Left forelimb (tissue), 1 donor: ENCODE measurements around the gene MED27.

Experiments used
- DNase-seq: peaks from one replicate; pipeline ENCODE4 v3.0.0-alpha.2; 2018; ENCODE audit warnings: low spot score

The MED27 gene

DNA sequence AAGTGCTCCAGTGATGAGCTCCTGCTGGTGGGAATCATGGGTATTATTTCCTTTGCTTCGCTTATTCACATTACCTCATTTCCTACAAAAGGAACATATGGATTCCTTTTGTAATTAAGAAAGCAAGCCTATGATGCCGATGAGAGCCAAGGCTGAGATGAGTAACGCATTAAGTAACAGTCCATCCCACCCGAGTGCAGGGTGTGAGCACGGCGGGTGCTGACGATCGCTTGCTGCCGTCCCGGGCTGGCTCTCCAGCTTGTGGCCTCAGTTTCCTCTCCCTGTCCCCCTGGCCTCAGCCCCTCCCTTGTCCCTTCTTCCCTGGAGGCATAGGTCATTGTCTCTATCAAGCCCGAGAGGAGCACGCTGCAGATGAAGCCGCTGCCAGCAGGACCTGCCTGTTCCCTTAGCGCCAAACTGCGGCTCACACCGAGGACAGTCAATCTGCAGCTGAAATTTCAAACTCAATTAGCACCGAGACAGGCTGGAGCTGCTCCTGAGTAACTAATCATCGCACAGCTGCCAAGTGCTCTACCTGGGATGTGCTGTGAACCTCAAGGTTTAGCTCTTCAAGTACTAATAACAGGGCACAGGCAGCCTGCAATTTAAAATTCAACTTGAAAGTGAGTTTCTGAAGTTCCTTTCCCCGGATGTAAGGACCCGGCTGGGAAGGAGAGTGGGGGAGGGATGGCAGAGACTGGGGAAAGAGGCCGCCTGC is 224.6 kb downstream of the MED27 start:
- no peak for DNase-seq

DNA sequence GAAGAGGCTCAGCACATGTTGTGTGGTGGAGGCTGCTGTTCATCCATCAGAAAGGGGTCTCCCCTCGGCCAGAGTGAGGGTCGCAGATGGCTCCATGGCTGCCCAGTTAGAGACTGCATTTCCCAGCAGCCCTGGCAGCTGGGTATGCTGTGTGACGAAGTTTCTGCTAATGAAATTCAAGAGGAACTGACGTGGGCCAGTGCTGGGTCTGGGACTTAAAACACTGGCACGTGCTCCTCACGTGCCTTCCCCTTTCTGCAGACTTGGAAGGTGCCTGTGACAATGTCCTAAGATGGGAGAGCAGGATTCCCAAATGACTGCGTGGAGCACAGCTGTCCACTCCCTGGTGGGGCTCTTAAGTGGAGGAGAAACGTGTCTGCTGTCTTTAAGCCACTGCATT is 225.3 kb downstream of the MED27 start:
- no peak for DNase-seq

DNA sequence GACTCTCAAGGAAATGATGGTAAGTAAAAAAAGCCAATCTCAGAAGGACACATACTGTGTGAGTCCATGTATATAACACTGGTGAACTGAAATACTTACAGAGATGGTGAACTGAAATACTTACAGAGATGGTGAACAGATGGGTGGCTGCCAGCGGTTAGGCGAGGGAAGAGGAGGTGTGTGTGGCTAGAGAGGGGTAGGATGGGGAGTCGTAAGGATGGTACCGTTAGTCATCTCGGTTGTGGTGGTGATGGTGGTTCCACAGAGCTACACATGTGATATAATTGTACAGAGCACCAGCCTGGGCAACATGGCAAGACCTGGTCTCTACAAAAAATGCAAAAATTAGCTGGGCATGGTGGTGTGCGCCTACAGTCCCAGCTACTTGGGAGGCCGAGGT is 226.2 kb downstream of the MED27 start:
- DNase-seq: no peak

DNA sequence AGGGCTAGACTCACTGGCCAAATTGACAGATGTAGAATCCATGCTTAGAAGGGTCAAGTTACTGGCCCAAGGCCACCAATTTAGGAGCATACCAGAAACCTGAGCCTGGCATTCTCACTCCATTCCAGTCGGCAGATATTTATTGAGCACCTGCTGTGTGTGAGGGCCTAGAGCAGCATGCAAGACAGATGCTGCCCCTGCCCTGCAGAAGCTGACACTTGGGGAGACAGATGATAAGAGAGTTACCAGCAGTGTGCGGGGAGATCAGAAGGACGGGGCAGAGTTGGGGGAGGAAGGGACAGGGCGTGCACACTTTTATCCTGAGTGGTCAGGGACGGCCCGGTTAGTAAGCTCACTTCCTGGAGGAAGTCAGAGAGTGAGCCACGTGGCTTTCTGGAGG is 228.3 kb downstream of the MED27 start:
- DNase-seq: no peak

DNA sequence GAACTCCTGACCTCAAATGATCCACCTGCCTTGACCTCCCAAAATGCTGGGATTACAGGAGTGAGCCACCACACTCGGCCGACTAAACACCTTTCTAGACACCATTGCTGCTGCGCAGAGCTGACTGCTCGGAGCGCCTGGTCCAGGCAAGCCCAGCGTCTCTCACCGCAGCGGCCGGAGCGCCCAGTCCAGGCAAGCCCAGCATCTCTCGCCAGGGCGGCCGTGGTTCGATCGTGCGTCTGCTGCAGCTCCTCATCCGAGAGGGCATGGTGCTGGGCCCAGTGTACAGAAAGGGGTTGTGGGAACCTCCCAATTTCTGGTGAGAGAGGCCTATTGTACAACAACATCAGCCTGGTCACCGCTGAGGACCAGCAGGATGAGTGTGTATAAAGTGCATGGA is 230.3 kb downstream of the MED27 start:
- DNase-seq: no peak

DNA sequence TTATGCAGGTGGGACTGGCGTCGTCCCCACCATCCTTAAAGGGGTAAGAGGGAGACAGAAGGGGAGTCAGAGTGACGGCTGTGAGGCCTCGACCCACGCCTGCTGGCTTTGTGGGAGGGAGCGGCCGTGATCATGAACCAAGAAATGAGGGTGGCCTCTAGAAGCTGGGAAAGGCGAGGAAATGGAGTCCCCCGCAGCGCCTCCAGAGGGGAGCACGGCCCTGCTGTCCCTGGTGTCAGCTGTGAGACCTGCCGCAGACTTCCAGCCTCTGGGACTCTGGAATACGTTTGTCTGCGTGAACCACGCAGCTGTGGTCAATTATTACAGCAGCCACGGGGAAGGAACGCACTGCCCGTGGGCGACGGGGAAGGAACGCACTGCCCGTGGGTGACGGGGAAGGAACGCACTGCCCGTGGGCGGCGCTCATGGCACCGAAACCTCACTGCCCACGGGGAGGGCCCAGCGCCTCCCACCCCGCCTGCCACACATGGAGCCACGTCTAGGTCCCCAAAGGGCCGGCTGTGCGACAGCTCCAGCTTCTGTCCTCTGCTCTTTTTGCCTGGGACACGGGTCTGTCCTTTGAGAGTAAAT is 231.0 kb downstream of the MED27 start:
- DNase-seq: no peak

DNA sequence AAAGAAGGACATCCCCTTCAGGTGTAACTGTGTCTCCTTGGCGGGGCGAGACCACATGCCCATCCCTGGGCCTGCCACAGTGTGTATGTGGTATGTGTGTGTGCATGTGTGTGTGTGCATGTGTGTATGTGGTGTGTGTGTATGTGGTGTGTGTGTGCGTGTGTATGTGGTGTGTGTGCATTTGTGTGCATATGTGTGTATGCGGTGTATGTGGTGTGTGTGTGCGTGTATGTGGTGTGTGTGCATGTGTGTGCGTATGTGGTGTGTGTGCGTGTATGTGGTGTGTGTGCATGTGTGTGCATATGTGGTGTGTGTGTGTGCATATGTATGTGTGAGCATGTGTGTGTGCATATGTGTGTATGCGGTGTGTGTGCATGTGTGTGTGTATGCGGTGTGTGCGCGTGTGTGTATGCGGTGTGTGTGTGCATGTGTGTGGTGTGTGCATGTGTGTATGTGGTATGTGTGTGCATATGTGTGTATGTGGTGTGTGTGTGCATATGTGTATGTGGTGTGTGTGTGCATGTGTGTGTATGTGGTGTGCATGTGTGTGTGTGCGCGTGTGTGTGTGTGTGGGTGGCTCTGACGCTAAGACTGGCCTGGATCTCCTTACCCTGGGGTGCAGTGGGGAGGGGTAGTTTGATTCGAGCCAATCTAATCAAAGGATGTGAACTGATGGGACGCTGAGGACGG is 231.9 kb downstream of the MED27 start:
- DNase-seq: no peak

DNA sequence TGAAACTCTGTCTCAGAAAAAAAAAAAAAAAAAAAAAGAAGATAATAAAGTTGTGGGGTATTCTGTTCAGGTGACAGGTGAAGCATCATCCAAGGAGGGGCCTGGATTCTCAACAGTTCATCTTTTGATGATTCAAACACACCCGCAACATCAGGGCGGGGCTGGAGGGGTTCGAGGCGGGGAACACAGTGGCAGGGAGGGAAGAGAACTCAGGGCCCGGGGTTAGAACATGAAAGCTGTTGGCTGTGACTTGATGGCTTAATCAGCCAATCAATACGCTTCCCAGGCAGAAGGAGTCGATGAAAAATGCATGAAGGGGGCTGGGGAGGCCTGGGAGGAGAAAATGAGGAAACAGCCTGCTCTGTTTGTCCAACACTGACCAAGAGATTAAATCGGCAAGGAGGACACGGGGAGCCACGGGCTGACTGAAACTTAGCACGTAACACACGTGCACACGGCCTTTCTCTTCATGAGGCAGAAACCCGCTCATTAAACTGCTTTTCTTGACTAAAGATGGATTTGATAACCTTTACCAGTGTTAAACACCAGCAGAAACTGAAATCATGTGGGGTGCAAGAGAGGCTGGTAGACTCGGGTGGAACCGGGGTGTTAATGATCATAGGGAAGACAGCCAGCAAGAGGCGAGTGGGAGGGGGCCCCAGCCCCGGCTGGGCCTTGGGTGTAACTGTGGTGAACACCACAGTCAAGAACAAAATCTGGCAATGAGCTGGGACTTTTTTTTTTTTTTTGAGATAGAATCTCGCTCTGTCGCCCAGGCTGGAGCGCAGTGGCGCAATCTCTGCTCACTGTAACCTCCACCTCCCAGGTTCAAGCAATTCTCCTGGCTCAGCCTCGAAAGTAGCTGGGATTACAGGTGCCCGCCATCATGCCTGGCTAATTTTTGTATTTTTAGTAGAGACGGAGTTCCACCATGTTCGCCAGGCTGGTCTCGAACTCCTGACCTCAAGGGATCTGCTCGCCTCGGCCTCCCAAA is 234.1 kb downstream of the MED27 start:
- DNase-seq: no peak

DNA sequence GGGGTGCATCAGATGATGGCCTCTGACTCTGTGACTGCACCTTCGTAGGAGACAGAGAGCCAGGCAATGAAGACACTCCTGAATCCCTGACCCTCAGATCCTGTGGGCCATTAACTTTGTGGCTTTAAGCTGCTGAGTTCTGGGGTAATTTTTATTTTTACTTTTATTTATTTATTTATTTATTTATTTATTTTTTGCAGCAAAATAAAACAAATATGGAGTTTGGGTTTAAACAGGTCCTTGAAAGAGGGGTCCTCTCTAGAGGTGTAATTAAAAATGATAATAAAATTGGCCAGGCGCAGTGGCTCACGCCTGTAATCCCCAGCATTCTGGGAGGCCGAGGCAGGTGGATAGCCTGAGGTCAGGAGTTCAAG is 234.9 kb downstream of the MED27 start:
- no peak for DNase-seq

DNA sequence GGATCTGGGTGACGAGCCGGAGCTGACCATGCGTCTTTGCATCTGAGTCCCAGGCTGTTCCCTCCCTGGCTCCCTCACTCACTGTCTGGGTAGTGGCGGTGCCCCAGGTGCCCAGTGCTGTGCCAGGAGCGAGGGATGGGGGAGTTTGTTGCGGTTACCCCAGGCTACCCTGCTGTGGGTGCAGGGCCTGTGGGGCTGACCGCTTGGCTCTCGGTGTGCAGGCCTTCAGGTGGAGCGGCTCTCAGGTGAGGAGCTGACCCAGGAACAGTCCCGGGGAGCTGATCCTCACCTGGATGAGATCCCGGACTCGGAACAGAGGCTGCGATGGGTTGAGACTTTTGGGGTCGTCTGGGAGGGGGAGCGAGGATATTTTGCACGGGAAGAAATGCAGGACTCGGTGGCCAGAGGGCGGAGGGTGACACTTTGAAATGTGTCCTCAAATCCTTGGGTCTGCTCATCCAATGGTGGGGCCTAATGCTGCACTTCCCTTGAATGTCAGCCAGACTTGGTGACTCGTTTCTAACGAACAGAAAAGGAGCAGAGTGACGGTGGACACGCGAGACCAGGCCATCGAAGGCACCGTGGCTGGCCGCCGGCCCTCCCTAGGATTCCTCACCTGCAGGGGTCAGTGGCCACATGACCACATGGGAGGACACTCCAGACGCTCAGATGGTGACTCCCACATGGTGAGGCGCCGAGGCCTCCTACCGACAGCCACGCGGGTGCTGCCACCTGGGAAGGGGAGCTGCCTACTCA is 235.5 kb downstream of the MED27 start:
- DNase-seq: no peak

DNA sequence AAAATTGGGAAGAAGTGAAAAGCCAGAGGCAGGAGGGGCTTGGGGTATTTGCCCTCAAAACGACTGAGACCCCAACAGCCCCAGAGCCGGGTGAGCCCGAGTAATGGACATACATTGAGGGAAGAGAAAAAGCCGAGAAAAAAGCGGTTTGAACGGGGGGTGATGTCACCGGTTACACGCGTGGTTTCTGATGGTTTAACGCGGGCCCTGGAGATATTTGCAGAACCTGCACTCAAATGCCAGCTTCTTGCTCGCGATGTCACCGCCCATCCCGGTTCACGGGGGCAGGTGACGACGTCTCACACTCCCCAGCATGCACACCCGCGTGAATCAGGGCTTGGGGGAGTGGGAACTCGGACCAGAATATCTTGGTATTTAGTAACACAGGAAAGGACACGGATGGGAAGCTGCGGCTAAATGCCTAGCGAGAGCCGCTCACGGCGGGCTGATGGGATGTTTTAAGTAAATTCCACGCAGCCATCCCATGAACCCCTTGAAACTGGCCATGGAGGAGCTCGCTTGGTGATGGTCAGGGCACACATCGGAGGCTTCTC is 237.8 kb downstream of the MED27 start:
- DNase-seq: no peak

DNA sequence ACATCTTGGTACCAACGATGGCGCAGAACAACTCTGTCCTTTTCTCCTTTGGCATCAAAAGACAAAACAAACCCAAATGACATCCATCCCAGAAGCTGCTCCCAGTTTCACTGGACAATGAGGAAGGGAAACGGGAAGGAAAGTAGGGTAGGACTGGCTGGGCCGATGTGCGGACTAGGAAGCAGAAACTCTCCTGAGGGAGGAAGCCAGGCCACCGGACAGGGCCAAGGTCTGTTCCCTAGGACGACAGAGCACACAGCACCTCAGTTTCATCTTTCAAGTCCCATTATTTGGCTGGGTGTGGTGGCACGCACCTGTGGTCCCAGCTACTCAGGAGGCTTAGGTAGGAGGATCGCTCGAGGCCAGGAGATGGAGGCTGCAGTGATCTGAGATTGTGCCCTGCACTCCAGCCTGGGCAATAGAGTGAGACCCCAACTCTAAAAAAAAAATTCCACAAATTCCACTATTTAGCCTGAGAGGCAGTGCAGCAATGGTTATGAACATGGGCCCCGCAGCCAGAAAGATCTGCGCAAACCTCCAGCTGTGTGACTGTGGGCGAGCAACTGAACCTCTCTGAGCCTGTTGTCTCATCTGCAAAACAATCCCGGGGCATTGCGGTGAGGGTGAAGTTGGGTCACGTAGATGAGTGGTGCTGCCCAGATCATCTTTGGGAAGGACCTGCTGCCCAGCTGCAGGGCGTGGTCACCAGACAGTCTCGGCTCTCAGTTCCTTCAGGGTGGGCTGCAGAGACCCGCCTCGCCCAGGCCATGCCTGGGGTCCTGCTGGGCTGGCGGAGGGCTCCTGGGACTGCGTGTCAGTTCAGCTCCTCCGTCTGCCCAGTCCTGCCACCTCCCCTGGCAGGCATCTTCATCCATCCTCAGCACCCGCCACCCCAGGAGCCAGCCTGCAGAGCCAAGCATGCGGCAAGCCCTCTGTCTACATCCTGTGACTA is 238.6 kb downstream of the MED27 start:
- no peak for DNase-seq

DNA sequence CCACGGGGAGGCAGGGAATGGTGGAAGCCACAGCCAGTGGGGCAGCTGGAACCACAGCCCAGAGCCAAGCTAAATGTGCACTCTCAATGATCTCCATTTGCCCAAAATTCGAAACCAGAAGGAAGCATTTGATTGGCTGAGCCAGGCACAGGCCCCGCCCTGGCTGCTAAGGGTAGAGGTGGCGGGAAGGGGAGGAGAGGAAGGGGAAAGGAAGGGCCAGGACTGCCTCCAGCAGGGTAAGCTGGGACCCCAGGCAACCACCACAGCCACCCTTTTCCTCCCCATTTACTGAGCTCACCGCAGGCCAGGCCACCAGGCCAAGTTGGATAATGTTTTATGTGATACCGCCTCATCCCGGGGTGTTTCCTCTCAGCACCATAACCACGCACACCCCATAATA is 239.4 kb downstream of the MED27 start:
- DNase-seq: no peak

DNA sequence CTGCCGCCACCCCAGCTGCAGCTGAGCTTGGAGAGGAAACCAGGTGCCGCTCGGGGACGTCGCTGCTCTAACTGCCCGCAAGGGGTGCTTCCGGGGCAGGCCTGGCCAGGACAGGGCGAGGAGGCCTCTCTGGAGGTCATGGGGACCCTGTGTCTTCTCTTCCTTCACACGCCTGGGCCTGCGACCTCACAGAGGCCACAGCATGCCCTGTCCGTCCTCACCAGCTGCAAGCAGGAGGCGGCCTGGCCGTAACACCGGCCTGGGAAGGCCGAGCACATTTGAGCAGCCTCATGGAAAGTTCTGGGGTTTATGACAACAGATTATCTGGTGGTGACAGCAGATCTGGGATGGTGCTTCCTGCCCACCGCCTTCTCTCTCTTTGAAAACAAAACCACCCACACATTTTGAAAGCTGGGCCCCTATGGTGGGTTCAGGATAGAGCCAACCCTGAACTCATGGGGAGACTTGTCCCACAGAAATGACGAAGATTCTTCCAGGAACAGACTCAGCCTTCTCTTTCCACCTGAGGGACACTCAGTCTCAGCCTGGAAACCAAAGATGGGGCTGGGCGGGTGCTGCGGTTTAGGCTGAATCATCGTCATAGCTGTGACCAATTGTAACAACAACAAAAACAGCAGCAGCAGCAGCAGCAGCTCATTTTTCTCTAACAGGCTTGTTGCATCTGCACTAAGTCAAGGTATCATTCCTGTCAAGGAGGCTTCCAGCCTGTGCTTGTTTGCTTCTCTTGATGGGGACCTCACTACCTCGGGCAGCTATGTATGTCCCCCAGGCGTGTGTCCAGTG is 240.2 kb downstream of the MED27 start:
- DNase-seq: no peak

DNA sequence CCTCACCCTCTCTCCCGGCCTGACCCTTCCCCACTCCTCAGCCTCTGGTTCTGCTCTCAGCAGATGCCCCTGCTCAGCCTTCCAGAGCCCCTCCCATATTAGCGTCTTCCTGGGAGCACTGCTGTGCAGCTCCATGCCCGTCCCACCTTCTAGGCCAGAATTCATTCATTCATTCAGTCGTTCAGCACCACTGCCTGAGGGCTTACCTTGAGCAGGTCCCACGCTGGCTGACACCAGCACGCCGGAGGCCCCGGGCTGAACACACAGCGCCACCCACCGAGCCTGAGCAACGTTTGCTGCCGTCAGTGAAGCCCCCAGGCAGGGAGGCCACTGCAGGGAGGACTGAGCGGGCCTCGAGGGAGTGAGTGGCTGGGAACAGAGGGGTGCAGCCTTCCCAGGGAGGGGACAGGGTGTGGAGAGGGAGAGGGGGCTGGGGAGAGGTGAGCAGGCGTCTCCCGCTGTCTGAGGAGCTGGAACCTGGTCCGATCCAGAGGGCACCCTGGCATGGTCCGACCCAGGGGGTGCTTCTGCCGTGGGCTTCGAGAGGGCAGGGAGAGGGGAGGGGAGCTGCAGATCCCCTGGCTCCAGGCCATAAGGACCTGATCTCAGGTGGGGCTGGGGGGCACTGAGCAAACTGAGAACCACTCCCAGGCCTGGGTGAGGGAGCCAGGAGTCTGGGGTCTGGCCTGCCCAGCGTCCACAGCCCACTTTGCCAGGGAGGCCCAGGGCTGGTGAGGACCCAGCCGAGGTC is 241.0 kb downstream of the MED27 start:
- no peak for DNase-seq

DNA sequence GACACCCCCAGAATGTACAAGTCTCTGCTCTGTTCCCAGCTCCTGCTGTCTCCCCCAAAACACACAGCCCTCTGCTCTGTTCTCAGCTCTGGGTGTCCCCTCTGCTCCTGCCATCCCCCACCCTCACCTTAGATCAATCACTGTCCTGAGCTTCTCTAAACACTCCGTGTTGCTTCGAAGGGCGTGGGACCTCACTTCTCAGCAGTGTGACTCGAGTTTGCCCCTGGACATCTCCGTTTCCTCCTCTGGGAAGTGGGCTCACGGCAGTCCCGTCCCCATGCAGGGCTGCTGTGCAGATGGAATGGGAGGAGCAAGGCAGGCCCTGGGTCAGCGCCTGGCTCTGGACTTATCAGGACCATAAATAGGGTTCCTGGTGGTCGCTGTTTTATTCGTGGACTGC is 241.8 kb downstream of the MED27 start:
- DNase-seq: no peak

DNA sequence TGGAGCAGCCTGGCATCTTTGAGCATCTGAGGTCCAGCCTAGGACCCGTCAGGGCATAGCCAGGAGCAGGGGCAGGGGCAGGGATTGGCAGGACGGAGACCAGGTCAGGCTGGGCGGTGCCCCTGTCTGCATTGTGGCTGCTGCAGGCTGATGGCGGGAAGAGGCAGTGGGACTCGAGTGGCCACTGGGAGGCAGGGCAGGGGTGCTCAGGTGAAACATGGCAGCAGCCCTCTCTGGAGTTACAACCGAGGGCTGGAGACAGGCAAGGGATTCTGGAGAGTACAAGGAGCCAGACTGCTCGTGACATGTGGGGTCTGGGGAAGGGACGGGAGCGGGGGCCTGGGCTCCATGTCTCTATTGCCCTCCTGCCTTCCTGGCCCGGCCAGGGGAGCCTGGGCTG is 242.4 kb downstream of the MED27 start:
- DNase-seq: no peak

DNA sequence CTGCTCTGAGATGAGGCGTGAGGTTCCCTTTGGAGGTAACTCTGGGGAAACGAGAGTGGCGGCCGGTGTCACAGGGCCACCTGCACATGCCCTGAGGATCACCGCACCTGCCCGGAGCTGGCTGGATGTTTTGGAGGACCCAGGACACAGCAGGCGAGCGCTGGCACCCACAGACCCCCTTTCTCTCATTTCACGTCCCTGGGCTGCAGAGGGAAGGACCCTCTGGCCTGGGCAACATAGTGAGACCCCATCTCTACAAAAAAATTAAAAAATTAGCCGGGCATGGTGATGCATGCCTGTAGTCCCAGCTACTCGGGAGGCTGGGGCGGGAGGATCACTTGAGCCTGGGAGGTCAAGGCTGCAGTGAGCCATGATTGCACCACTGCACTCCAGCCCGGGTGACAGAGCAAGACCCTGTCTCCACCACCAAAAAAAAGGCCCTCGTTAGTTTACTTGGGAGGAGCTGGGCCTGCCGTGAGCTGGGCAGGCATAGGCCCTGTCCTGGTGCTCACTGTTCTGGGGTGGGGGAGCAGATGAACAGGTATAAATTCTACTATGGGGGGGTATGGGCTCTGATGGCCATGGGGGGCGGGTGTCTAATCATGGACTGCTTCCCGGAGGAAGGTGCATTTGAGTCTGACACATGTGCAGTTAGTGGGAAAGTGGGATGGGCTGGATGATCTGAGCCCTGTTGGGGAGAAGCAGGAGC is 242.9 kb downstream of the MED27 start:
- DNase-seq: no peak
